Smooth muscle cell (in vitro differentiated cells): ENCODE data around the gene PCID2. TPM values are rescaled to one million over a fixed set of nuclear protein-coding genes. Genes with fewer than 3 reads are reported as not detected.

Source experiments
- DNase-seq: peaks from one replicate; lab custom pipeline; 2025; ENCODE audit not compliant: unreplicated experiment; lab: John Stamatoyannopoulos, UW
- H2AFZ ChIP-seq: fragments of 200-600 bp; sonication (generic); 2 replicates; pipeline ENCODE4 v1.6.0; 2016; ENCODE audit warnings: antibody characterized with exemption, low read depth, mild to moderate bottlenecking
- H3F3A ChIP-seq: fragments of 200-600 bp; sonication (generic); 2 replicates; pipeline ENCODE4 v1.6.0; 2017; ENCODE audit warnings: antibody characterized with exemption, low read depth
- H3K27ac ChIP-seq: fragments of 200-600 bp; sonication (generic); 2 replicates; pipeline ENCODE4 v1.5.1; 2016; ENCODE audit warnings: low read depth, mild to moderate bottlenecking
- H3K27me3 ChIP-seq: fragments of 200-600 bp; sonication (generic); 2 replicates; pipeline ENCODE4 v1.6.1; 2016; ENCODE audit warnings: low read depth, mild to moderate bottlenecking
- H3K36me3 ChIP-seq: fragments of 200-600 bp; sonication (generic); 2 replicates; pipeline ENCODE4 v1.5.1; 2016; ENCODE audit warnings: low read depth
- H3K4me1 ChIP-seq: fragments of 200-600 bp; sonication (generic); 2 replicates; pipeline ENCODE4 v1.5.1; 2016; ENCODE audit warnings: low read depth
- H3K4me2 ChIP-seq: fragments of 200-600 bp; sonication (generic); 2 replicates; pipeline ENCODE4 v1.6.0; 2016; ENCODE audit warnings: mild to moderate bottlenecking
- H3K4me3 ChIP-seq: fragments of 200-600 bp; sonication (generic); 2 replicates; pipeline ENCODE4 v1.5.1; 2016; ENCODE audit warnings: mild to moderate bottlenecking
- H3K79me2 ChIP-seq: fragments of 200-600 bp; sonication (generic); 2 replicates; pipeline ENCODE4 v1.6.0; 2016; ENCODE audit warnings: low read depth, mild to moderate bottlenecking
- H3K9ac ChIP-seq: fragments of 200-600 bp; sonication (generic); 2 replicates; pipeline ENCODE4 v1.6.0; 2016; ENCODE audit warnings: low read depth
- H3K9me3 ChIP-seq: fragments of 200-600 bp; sonication (generic); replicated peaks from 2 replicates; pipeline ENCODE4 v1.5.1; 2016; ENCODE audit warnings: low read depth
- H4K20me1 ChIP-seq: fragments of 200-600 bp; sonication (generic); 2 replicates; pipeline ENCODE4 v1.6.0; 2016; ENCODE audit warnings: low read depth
- CTCF ChIP-seq: fragments of 200-600 bp; sonication (generic); IDR thresholded peaks from 2 replicates; pipeline ENCODE4 v1.5.1; 2017; ENCODE audit warnings: borderline replicate concordance, mild to moderate bottlenecking, antibody characterized with exemption; ENCODE audit not compliant: insufficient read depth, poor library complexity, severe bottlenecking
- WGBS: methylation state at CpG from one replicate; pipeline ENCODE4 v1.1.7; 2016; ENCODE audit warnings: low lambda C conversion rate; 5-methylcytosine and 5-hydroxymethylcytosine counted together
- polyA plus RNA-seq: library from polyadenylated mRNA; unstranded; fragments of >200 nt; fragmentation: Nextera tagmentation; extraction: Ambion mirVana; gene quantifications from 2 replicates; pipeline ENCODE4 v1.2.1, GENCODE V29; 2016
- total RNA-seq: library from RNA; depleted of rRNA; stranded (reverse); fragments of >200 nt; gene quantifications from 2 replicates; pipeline ENCODE4 v1.2.3, GENCODE V29; 2014

Gene PCID2
- total and polyA plus RNA-seq, 2 experiments from 2014 or later = 27.1 to 32.5 TPM

GRCh38 chr13:113186061-113186900, 22.2 kb downstream of the PCID2 start:
- H3K4me2 ChIP-seq = no peak overlapping the region
- TF ChIP-seq CTCF = no peak

DNA sequence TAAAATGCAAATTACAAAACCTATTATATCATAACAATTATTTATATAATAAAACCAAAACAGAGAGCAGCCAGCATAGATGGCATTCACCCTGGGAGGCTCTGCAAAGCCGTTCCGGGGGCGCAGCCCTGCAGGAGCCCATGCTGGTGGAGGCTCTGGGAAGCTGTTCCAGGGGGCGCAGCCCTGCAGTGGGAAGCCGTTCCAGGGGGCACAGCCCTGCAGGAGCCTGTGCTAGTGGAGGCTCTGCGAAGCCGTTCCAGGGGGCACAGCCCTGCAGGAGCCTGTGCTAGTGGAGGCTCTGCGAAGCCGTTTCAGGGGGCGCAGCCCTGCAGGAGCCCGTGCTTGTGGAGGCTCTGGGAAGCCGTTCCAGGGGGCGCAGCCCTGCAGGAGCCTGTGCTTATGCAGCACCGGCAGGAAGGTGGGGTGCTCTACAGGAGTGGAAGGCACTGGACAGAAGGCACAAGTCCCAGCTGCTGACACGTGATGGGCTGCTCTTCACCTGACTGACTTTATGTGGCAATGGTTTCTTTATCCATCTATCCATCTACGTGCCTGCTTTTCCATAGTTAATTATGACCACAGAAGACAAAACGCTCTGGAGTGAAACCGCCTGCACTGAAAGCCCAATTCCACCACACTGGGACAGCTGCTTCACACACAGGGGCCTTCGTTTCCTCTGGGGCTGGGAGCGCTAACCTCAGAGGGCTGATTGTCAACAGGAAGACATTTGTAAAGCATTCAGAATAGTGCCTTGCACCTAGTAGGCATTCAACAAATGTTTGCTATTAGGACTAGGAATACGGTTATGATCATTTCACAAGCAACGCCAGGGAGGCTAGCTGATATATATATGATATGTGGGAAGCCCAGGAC, 23.7 kb downstream of the PCID2 start:
- peaks cover 3% of the 10 kb centered on the region for H3K36me3 ChIP-seq
- no peaks in the 10 kb centered on the region for H3K27me3 ChIP-seq
- H2AFZ ChIP-seq = no peak overlapping the region
- no peak for DNase-seq
- H3K9me3 ChIP-seq = no peaks in the 10 kb centered on the region
- no peaks in the 10 kb centered on the region for H3F3A ChIP-seq
- no peak overlapping the region for H3K4me3 ChIP-seq
- H4K20me1 ChIP-seq = no peaks in the 10 kb centered on the region
- no peak overlapping the region for H3K27ac ChIP-seq
- TF ChIP-seq CTCF = no peak
- H3K4me1 ChIP-seq = peaks cover 5% of the 10 kb centered on the region
- WGBS = 97% methylated on average over 22 of the region's 22 CpGs
- no peak overlapping the region for H3K4me2 ChIP-seq
- no peaks in the 10 kb centered on the region for H3K79me2 ChIP-seq
- no peak overlapping the region for H3K9ac ChIP-seq

More at GRCh38 chr13:113186061-113186900, 22.2 kb downstream of the PCID2 start:
- H3K4me1 ChIP-seq = no peaks in the 10 kb centered on the region
- H3K27ac ChIP-seq = peak overlapping the region; percentile 88
- no peaks in the 10 kb centered on the region for H3K9me3 ChIP-seq
- H3K36me3 ChIP-seq = peaks cover 8% of the 10 kb centered on the region
- no peak overlapping the region for H3K4me3 ChIP-seq
- 90% methylated on average over 13 of the region's 13 CpGs for WGBS
- H3K27me3 ChIP-seq = no peaks in the 10 kb centered on the region
- H4K20me1 ChIP-seq = no peaks in the 10 kb centered on the region
- H3K79me2 ChIP-seq = no peaks in the 10 kb centered on the region
- H2AFZ ChIP-seq = no peak overlapping the region
- H3F3A ChIP-seq = no peaks in the 10 kb centered on the region
- H3K9ac ChIP-seq = no peak overlapping the region
- DNase-seq = no peak

GRCh38 chr13:113183450-113184129, 24.9 kb downstream of the PCID2 start:
- Histone ChIP-seq H3K27me3 (no peaks in the 10 kb centered on the region), H3K4me2 (no peak overlapping the region), H3K27ac (no peak overlapping the region), H3K4me1 (peaks cover 9% of the 10 kb centered on the region), H3K79me2 (no peaks in the 10 kb centered on the region), H3K9ac (no peak overlapping the region), H3K36me3 (peaks cover 4% of the 10 kb centered on the region), H4K20me1 (no peaks in the 10 kb centered on the region), H3K4me3 (no peak overlapping the region), H3F3A (no peaks in the 10 kb centered on the region), H3K9me3 (no peaks in the 10 kb centered on the region), H2AFZ (no peak overlapping the region)
- DNase-seq = no peak
- WGBS = 99% methylated on average over 14 of the region's 14 CpGs
- no peak for TF ChIP-seq CTCF
